HCT116 (cell line): ENCODE data around the gene PSME2. TPM values are rescaled to one million over a fixed set of nuclear protein-coding genes. Genes with fewer than 3 reads are reported as not detected.

ENCODE experiments used
- ATAC-seq: fragments of 200-7000 bp; cut with Tn5 transposase; 2 replicates; pipeline ENCODE4 v1.9.1; 2020; ENCODE audit warnings: mild to moderate bottlenecking, moderate library complexity
- BruUV-seq: library from RNA; stranded (reverse); fragments of 400-500 nt; replicated peaks from 2 replicates; lab custom pipeline; 2021; lab: Mats Ljungman, UMichigan
- CTCF ChIA-PET: fragments of 300-600 bp; sonication (Branson Sonifier 250); formaldehyde crosslinking; loops from one replicate; lab custom pipeline; 2021; ENCODE audit warnings: antibody characterized with exemption; lab: Charles Lee
- POLR2A ChIA-PET: fragments of 300-600, 350-600 bp; sonication (Branson Sonifier 250); formaldehyde crosslinking; loops from one replicate; lab custom pipeline; 2021; ENCODE audit warnings: antibody characterized with exemption; lab: Charles Lee
- RAD21 ChIA-PET, 2 experiments: fragments of 300-600 bp; sonication (Branson Sonifier 250); formaldehyde crosslinking; loops; one replicate each; lab custom pipeline; 2023; ENCODE audit warnings: low total read pairs in 2 of 2; ENCODE audit not compliant: uncharacterized antibody in 2 of 2, unreplicated experiment in 2 of 2, low non-redundant PET in 1 of 2; lab: Charles Lee
- DNase-seq: peaks from one replicate; pipeline ENCODE4 v3.0.0-alpha.2; 2010; ENCODE audit warnings: low read depth, low spot score
- H2AFZ ChIP-seq: fragments of 200-600 bp; shearing (Covaris generic), sonication (generic); 2 replicates; pipeline ENCODE4 v1.6.1; 2017; ENCODE audit warnings: low read depth, mixed run types, mixed read lengths, antibody characterized with exemption, low read length; ENCODE audit not compliant: poor library complexity, severe bottlenecking
- H3K27ac ChIP-seq: 2 replicates; pipeline ENCODE4 v1.5.1; 2012; ENCODE audit warnings: low read depth, low read length
- H3K27me3 ChIP-seq: fragments of 200-600 bp; sonication (generic); 2 replicates; pipeline ENCODE4 v1.6.1; 2016; ENCODE audit warnings: mixed run types, low read length, mixed read lengths; ENCODE audit not compliant: insufficient read depth
- H3K36me3 ChIP-seq, 2 experiments: fragments of 200-500 bp in 1 of 2; fragments of 200-600 bp in 1 of 2; sonication (Bioruptor generic) in 1 of 2; sonication (generic) in 1 of 2; 2 replicates each; pipeline versions ENCODE4 v1.5.1 to v1.6.1; 2014 to 2016; ENCODE audit warnings: low read length in 2 of 2, inconsistent platforms in 1 of 2, mixed read lengths in 1 of 2, mixed run types in 1 of 2; ENCODE audit not compliant: insufficient read depth in 2 of 2, control insufficient read depth in 1 of 2
- H3K4me1 ChIP-seq, 2 experiments: fragments of 200-600 bp in 1 of 2; sonication (generic) in 1 of 2; 2 replicates each; pipeline versions ENCODE4 v1.5.1 to v1.6.1; 2012 to 2017; ENCODE audit warnings: low read length in 2 of 2, inconsistent platforms in 1 of 2, mild to moderate bottlenecking in 1 of 2, mixed read lengths in 1 of 2, mixed run types in 1 of 2, moderate library complexity in 1 of 2; ENCODE audit not compliant: insufficient read depth in 2 of 2, control insufficient read depth in 1 of 2
- H3K4me2 ChIP-seq: fragments of 200-600 bp; sonication (generic); 2 replicates; pipeline ENCODE4 v1.6.1; 2017; ENCODE audit warnings: mixed run types, low read length, mixed read lengths
- H3K4me3 ChIP-seq, 2 experiments: fragments of 200-600 bp in 1 of 2; sonication (generic) in 1 of 2; replicated peaks in 1 of 2; 2 replicates each; pipeline ENCODE4 v1.5.1; 2011 to 2016; ENCODE audit warnings: low read length in 2 of 2, control low read depth in 1 of 2, low read depth in 1 of 2, mild to moderate bottlenecking in 1 of 2, mixed read lengths in 1 of 2, mixed run types in 1 of 2
- H3K79me2 ChIP-seq: fragments of 200-600 bp; sonication (generic); 2 replicates; pipeline ENCODE4 v1.6.1; 2017; ENCODE audit warnings: mild to moderate bottlenecking, mixed run types, low read length, moderate library complexity, mixed read lengths; ENCODE audit not compliant: insufficient read depth
- H3K9ac ChIP-seq: fragments of 200-600 bp; sonication (generic); 2 replicates; pipeline ENCODE4 v1.6.1; 2016; ENCODE audit warnings: low read length, mixed read lengths
- H3K9me2 ChIP-seq: fragments of 200-600 bp; sonication (generic), shearing (Covaris generic); 2 replicates; pipeline ENCODE4 v1.6.1; 2017; ENCODE audit warnings: mixed run types, mild to moderate bottlenecking, moderate library complexity; ENCODE audit not compliant: insufficient read depth
- H3K9me3 ChIP-seq, 2 experiments: fragments of 200-500 bp in 1 of 2; fragments of 200-600 bp in 1 of 2; sonication (Bioruptor generic) in 1 of 2; sonication (generic) in 1 of 2; 2 replicates each; pipeline ENCODE4 v1.6.1; 2014 to 2017; ENCODE audit warnings: low read length in 2 of 2, mixed read lengths in 2 of 2, inconsistent platforms in 1 of 2, low read depth in 1 of 2, mild to moderate bottlenecking in 1 of 2, mixed run types in 1 of 2, moderate library complexity in 1 of 2; ENCODE audit not compliant: control insufficient read depth in 1 of 2, insufficient read depth in 1 of 2
- H4K20me1 ChIP-seq: fragments of 200-600 bp; sonication (generic), shearing (Covaris generic); 2 replicates; pipeline ENCODE4 v1.6.1; 2017; ENCODE audit warnings: mixed run types, mild to moderate bottlenecking, moderate library complexity; ENCODE audit not compliant: insufficient read depth
- CBX3 ChIP-seq: IDR thresholded peaks from 2 replicates; pipeline ENCODE4 v1.6.1; 2012; ENCODE audit warnings: low read depth
- CEBPB ChIP-seq: IDR thresholded peaks from 2 replicates; pipeline ENCODE4 v1.6.1; 2012; ENCODE audit warnings: low read depth
- EGR1 ChIP-seq: IDR thresholded peaks from 2 replicates; pipeline ENCODE4 v1.6.1; 2012; ENCODE audit warnings: low read depth
- ELF1 ChIP-seq: IDR thresholded peaks from 2 replicates; pipeline ENCODE4 v1.6.1; 2012; ENCODE audit warnings: low read depth, borderline replicate concordance
- EZH2 ChIP-seq: fragments of 200-600 bp; sonication (generic); IDR thresholded peaks from 2 replicates; pipeline ENCODE4 v1.6.1; 2017; ENCODE audit warnings: antibody characterized with exemption, mixed run types
- EZH2phosphoT487 ChIP-seq: fragments of 200-600 bp; IDR thresholded peaks from 2 replicates; pipeline ENCODE4 v1.6.1; 2018; ENCODE audit warnings: antibody characterized with exemption, borderline replicate concordance
- FOSL1 ChIP-seq: IDR thresholded peaks from 2 replicates; pipeline ENCODE4 v1.6.1; 2012; ENCODE audit warnings: low read depth
- POLR2A ChIP-seq: IDR thresholded peaks from 2 replicates; pipeline ENCODE4 v1.7.0; 2011; ENCODE audit warnings: borderline replicate concordance; ENCODE audit not compliant: insufficient read depth, insufficient read length; ENCODE audit errors: extremely low read depth
- POLR2AphosphoS5 ChIP-seq: IDR thresholded peaks from 2 replicates; pipeline ENCODE4 v1.6.1; 2011; ENCODE audit warnings: mild to moderate bottlenecking, low read depth, low read length, moderate library complexity
- RAD21 ChIP-seq: IDR thresholded peaks from 2 replicates; pipeline ENCODE4 v1.6.1; 2012; ENCODE audit warnings: low read depth, mild to moderate bottlenecking
- SRF ChIP-seq: IDR thresholded peaks from 2 replicates; pipeline ENCODE4 v1.6.1; 2012; ENCODE audit warnings: low read depth
- YY1 ChIP-seq: IDR thresholded peaks from 2 replicates; pipeline ENCODE4 v1.6.1; 2011; ENCODE audit warnings: low read length, low read depth, moderate library complexity, mild to moderate bottlenecking; ENCODE audit not compliant: insufficient replicate concordance; ENCODE audit errors: extremely low read depth
- ZFX ChIP-seq: fragments of 450-650 bp; IDR thresholded peaks from 2 replicates; pipeline ENCODE4 v1.6.1; 2017
- ZNF274 ChIP-seq: fragments of 200-500 bp; sonication (Bioruptor generic); IDR thresholded peaks from 2 replicates; pipeline ENCODE4 v1.6.1; 2014; ENCODE audit warnings: mild to moderate bottlenecking, low read depth, low read length, inconsistent platforms
- intact Hi-C: fragments of 100-400 bp; cut with micrococcal nuclease; formaldehyde crosslinking; loops from 2 replicates; pipeline ENCODE4 v1.10.0; 2022
- total RNA-seq: library from RNA; stranded (reverse); gene quantifications from one replicate; pipeline ENCODE4 v1.2.1, GENCODE V29; 2021; ENCODE audit not compliant: unreplicated experiment
- TF ChIP-seq, protein P1 (sequence below): IDR thresholded peaks from 2 replicates; pipeline ENCODE4 v1.6.1; 2012
- TF ChIP-seq, protein P2 (sequence below), 3 experiments: fragments of 200-600 bp in 1 of 3; sonication (generic) in 1 of 3; IDR thresholded peaks in 2 of 3; conservative IDR thresholded peaks in 1 of 3; 2 replicates each; pipeline ENCODE4 v1.5.1; 2012 to 2017; ENCODE audit warnings: low read depth in 2 of 3, low read length in 2 of 3, antibody characterized with exemption in 1 of 3, borderline replicate concordance in 1 of 3, control low read depth in 1 of 3, mild to moderate bottlenecking in 1 of 3, mixed read lengths in 1 of 3, mixed run types in 1 of 3, moderate library complexity in 1 of 3; ENCODE audit not compliant: insufficient read depth in 1 of 3

Gene PSME2
- total RNA-seq, 1 experiment from 2014 or later = 160 TPM

GRCh38 chr14:24130717-24131548 lies 15.5 kb downstream of the PSME2 start (continued):
- TF ChIP-seq CBX3 = no peak

GRCh38 chr14:24130380-24130716 lies 16.1 kb downstream of the PSME2 start, which contains the start of gene FITM1:
TSS of gene FITM1 (plus strand) at chr14:24130659. CDS start at chr14:24131564, 905 bp downstream.
- ChIA-PET CTCF (interaction anchor here (1.2 kb wide), 1 partner anchor 22 kb away, joined by 3 read pairs; no protein-coding TSS in a partner anchor), RAD21 (no interaction called here), POLR2A (interaction anchor here (1.2 to 3.0 kb wide), 2 partner anchors 16 to 36 kb away, joined by 3 to 8 read pairs; partner anchors contain the start of genes DCAF11, NRL and PCK2)
- no peak for ATAC-seq
- no peak for DNase-seq
- Histone ChIP-seq H3K4me2 (no peak within 1 kb of the TSS), H3K4me3 (no peak within 1 kb of the TSS), H3K9ac (no peak within 1 kb of the TSS), H4K20me1 (no peaks in the 10 kb centered on the region), H3K27ac (no peak within 1 kb of the TSS), H3K79me2 (no peaks in the 10 kb centered on the region), H2AFZ (no peak within 1 kb of the TSS), H3K4me1 (peaks cover 4% of the 10 kb centered on the region in 2 experiments; a peak in 3 of 4 replicates), H3K36me3 (no peaks in the 10 kb centered on the region), H3K9me2 (no peaks in the 10 kb centered on the region), H3K9me3 (no peaks in the 10 kb centered on the region), H3K27me3 (no peaks in the 10 kb centered on the region)
- TF ChIP-seq, protein P1, sequence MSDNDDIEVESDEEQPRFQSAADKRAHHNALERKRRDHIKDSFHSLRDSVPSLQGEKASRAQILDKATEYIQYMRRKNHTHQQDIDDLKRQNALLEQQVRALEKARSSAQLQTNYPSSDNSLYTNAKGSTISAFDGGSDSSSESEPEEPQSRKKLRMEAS = no peak
- no TSS peak for BruUV-seq
- intact Hi-C loops = no loop called here

DNA sequence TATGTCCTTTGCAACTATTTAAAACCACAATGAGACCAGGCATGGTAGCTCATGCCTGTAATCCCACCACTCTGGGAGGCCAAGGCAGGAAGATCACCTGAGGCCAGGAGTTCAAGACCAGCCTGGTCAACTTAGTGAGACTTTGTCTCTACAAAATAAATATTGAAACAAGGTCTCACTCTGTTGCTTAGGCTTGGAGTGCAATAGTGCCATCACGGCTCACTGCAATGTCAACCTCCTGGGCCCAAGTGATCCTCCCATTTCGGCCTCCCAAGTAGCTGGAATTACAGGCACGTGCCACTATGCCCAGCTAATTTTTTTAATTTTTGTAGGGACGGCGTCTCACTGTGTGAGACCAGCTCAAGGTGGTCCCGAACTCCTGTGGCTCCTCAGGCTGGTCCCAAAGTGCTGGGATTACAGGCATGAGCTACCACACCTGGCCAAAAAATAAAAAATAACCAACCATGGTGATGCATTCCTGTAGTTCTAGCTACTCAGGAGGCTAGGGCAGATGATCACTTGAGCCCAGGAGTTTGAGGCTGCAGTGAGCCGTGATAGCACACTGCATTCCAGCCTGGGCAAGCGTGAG lies 16.9 kb downstream of the PSME2 start:
- CTCF ChIA-PET = interaction anchor here (1.2 kb wide), 1 partner anchor 21 kb away, joined by 3 read pairs; no protein-coding TSS in a partner anchor
- DNase-seq (no peak), ATAC-seq (no peak)
- Histone ChIP-seq H4K20me1 (no peaks in the 10 kb centered on the region), H3K36me3 (no peaks in the 10 kb centered on the region), H3K4me1 (no peaks in the 10 kb centered on the region), H3K79me2 (no peaks in the 10 kb centered on the region), H3K27me3 (no peaks in the 10 kb centered on the region), H3K27ac (no peak overlapping the region), H3K9ac (no peak overlapping the region), H3K4me3 (no peak overlapping the region), H3K4me2 (no peak overlapping the region), H3K9me2 (no peaks in the 10 kb centered on the region), H2AFZ (no peak overlapping the region), H3K9me3 (no peaks in the 10 kb centered on the region)
- intact Hi-C loops = no loop called here
- no TSS peak for BruUV-seq
- RAD21 ChIA-PET = no interaction called here
- POLR2A ChIA-PET = interaction anchor here (1.2 to 3.0 kb wide), 2 partner anchors 15 to 35 kb away, joined by 3 to 8 read pairs; partner anchors contain the start of genes DCAF11, NRL and PCK2
- no peak for TF ChIP-seq FOSL1
- no peak for TF ChIP-seq RAD21
- TF ChIP-seq EZH2phosphoT487 = no peak
- no peak for TF ChIP-seq EZH2
- TF ChIP-seq POLR2AphosphoS5 = no peak
- TF ChIP-seq ZNF274 = no peak
- no peak for TF ChIP-seq CBX3
- no peak for TF ChIP-seq POLR2A
- no peak for TF ChIP-seq SRF
- TF ChIP-seq EGR1 = no peak
- TF ChIP-seq ELF1 = no peak
- TF ChIP-seq ZFX = no peak
- TF ChIP-seq, protein P2, sequence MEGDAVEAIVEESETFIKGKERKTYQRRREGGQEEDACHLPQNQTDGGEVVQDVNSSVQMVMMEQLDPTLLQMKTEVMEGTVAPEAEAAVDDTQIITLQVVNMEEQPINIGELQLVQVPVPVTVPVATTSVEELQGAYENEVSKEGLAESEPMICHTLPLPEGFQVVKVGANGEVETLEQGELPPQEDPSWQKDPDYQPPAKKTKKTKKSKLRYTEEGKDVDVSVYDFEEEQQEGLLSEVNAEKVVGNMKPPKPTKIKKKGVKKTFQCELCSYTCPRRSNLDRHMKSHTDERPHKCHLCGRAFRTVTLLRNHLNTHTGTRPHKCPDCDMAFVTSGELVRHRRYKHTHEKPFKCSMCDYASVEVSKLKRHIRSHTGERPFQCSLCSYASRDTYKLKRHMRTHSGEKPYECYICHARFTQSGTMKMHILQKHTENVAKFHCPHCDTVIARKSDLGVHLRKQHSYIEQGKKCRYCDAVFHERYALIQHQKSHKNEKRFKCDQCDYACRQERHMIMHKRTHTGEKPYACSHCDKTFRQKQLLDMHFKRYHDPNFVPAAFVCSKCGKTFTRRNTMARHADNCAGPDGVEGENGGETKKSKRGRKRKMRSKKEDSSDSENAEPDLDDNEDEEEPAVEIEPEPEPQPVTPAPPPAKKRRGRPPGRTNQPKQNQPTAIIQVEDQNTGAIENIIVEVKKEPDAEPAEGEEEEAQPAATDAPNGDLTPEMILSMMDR (IDR thresholded peaks at IDR 0.05 in 2 of 3, conservative IDR thresholded peaks at IDR 0.05 in 1 of 3; ENCODE audit: borderline replicate concordance in 1 of 3, insufficient read depth in 1 of 3, low read depth in 2 of 3, low read length in 2 of 3) = no peak
- TF ChIP-seq YY1 = no peak
- no peak for TF ChIP-seq CEBPB
